IPS-18a (cell line): ENCODE results near the gene TUBA1C.

Experiments
- H3K27ac ChIP-seq: one replicate; pipeline ENCODE4 v1.5.1; 2013; ENCODE audit warnings: low read length
- H3K27me3 ChIP-seq: one replicate; pipeline ENCODE4 v1.6.1; 2013; ENCODE audit warnings: mild to moderate bottlenecking, low read length; ENCODE audit not compliant: control insufficient read depth, insufficient read depth
- H3K36me3 ChIP-seq: one replicate; pipeline ENCODE4 v1.6.1; 2013; ENCODE audit warnings: low read depth, low read length; ENCODE audit not compliant: control insufficient read depth
- H3K4me1 ChIP-seq: one replicate; pipeline ENCODE4 v1.6.1; 2013; ENCODE audit warnings: low read depth, low read length; ENCODE audit not compliant: control insufficient read depth
- H3K4me3 ChIP-seq: one replicate; pipeline ENCODE4 v1.5.1; 2013; ENCODE audit warnings: low read length
- H3K9ac ChIP-seq: one replicate; pipeline ENCODE4 v1.6.1; 2013; ENCODE audit warnings: mild to moderate bottlenecking, low read length, moderate library complexity
- H3K9me3 ChIP-seq: one replicate; pipeline ENCODE4 v1.6.1; 2013; ENCODE audit warnings: low read depth, low read length; ENCODE audit not compliant: control insufficient read depth

Gene TUBA1C

GRCh38 chr12:49288412-49288853 lies 23.6 kb downstream of the TUBA1C start:
- H3K4me1 ChIP-seq, result peaks cover 6% of the 10 kb centered on the region
- no peak overlapping the region for H3K27ac ChIP-seq
- H3K9ac ChIP-seq, result no peak overlapping the region
- H3K4me3 ChIP-seq, result no peak overlapping the region
- peaks cover 39% of the 10 kb centered on the region for H3K27me3 ChIP-seq
- H3K36me3 ChIP-seq, result no peaks in the 10 kb centered on the region
- no peaks in the 10 kb centered on the region for H3K9me3 ChIP-seq

- Histone ChIP-seq H3K27ac (no peak overlapping the region), H3K9me3 (no peaks in the 10 kb centered on the region), H3K27me3 (peaks cover 45% of the 10 kb centered on the region), H3K9ac (no peak overlapping the region), H3K4me3 (no peak overlapping the region), H3K4me1 (peaks cover 8% of the 10 kb centered on the region), H3K36me3 (no peaks in the 10 kb centered on the region)
These were observed 24.2 kb downstream of the TUBA1C start for GRCh38 chr12:49288922-49289555.

- H3K9ac ChIP-seq, result no peak overlapping the region
- peaks cover 74% of the 10 kb centered on the region for H3K27me3 ChIP-seq
- no peak overlapping the region for H3K4me3 ChIP-seq
- no peak overlapping the region for H3K27ac ChIP-seq
- H3K36me3 ChIP-seq, result no peaks in the 10 kb centered on the region
- H3K4me1 ChIP-seq, result peaks cover 14% of the 10 kb centered on the region
- H3K9me3 ChIP-seq, result no peaks in the 10 kb centered on the region
These were observed 27.8 kb downstream of the TUBA1C start for GRCh38 chr12:49292729-49293055.

GRCh38 chr12:49293056-49293956 lies 28.4 kb downstream of the TUBA1C start:
- H3K4me3 ChIP-seq, result no peak overlapping the region
- peaks cover 14% of the 10 kb centered on the region for H3K4me1 ChIP-seq
- no peak overlapping the region for H3K9ac ChIP-seq
- no peaks in the 10 kb centered on the region for H3K9me3 ChIP-seq
- H3K27ac ChIP-seq, result no peak overlapping the region
- H3K36me3 ChIP-seq, result no peaks in the 10 kb centered on the region
- peaks cover 75% of the 10 kb centered on the region for H3K27me3 ChIP-seq

GRCh38 chr12:49294086-49294803 lies 29.4 kb downstream of the TUBA1C start:
- H3K9me3 ChIP-seq, result no peaks in the 10 kb centered on the region
- no peak overlapping the region for H3K27ac ChIP-seq
- H3K36me3 ChIP-seq, result no peaks in the 10 kb centered on the region
- peaks cover 75% of the 10 kb centered on the region for H3K27me3 ChIP-seq
- no peak overlapping the region for H3K9ac ChIP-seq
- no peak overlapping the region for H3K4me3 ChIP-seq
- peaks cover 14% of the 10 kb centered on the region for H3K4me1 ChIP-seq

- Histone ChIP-seq H3K27me3 (peaks cover 74% of the 10 kb centered on the region), H3K27ac (no peak overlapping the region), H3K4me1 (peaks cover 14% of the 10 kb centered on the region), H3K9ac (no peak overlapping the region), H3K36me3 (no peaks in the 10 kb centered on the region), H3K4me3 (no peak overlapping the region), H3K9me3 (no peaks in the 10 kb centered on the region)
These were observed 29.9 kb downstream of the TUBA1C start for GRCh38 chr12:49294804-49295081.

GRCh38 chr12:49295082-49295936 lies 30.4 kb downstream of the TUBA1C start, which contains the start of gene PRPH:
PRPH (plus strand) TSS chr12:49295147; CDS start chr12:49295201, 54 bp downstream.
- Histone ChIP-seq H3K27me3 (peaks cover 74% of the 10 kb centered on the region), H3K9me3 (no peaks in the 10 kb centered on the region), H3K36me3 (no peaks in the 10 kb centered on the region), H3K4me3 (peak within 1 kb of the TSS; percentile 22), H3K27ac (no peak within 1 kb of the TSS), H3K4me1 (peaks cover 14% of the 10 kb centered on the region), H3K9ac (no peak within 1 kb of the TSS)

- H3K9me3 ChIP-seq, result no peaks in the 10 kb centered on the region
- H3K27ac ChIP-seq, result no peak overlapping the region
- no peak overlapping the region for H3K9ac ChIP-seq
- H3K36me3 ChIP-seq, result no peaks in the 10 kb centered on the region
- peaks cover 74% of the 10 kb centered on the region for H3K27me3 ChIP-seq
- peak overlapping the region; percentile 46 for H3K4me3 ChIP-seq
- H3K4me1 ChIP-seq, result peaks cover 14% of the 10 kb centered on the region
These were observed 31.4 kb downstream of the TUBA1C start for GRCh38 chr12:49296034-49296835.

GRCh38 chr12:49296836-49297694 lies 32.2 kb downstream of the TUBA1C start:
- H3K27ac ChIP-seq, result no peak overlapping the region
- H3K4me3 ChIP-seq, result peak overlapping the region; percentile 48
- H3K9me3 ChIP-seq, result no peaks in the 10 kb centered on the region
- H3K9ac ChIP-seq, result no peak overlapping the region
- H3K36me3 ChIP-seq, result no peaks in the 10 kb centered on the region
- peaks cover 14% of the 10 kb centered on the region for H3K4me1 ChIP-seq
- H3K27me3 ChIP-seq, result peaks cover 75% of the 10 kb centered on the region

GRCh38 chr12:49297695-49298060 lies 32.8 kb downstream of the TUBA1C start:
- H3K27me3 ChIP-seq, result peaks cover 69% of the 10 kb centered on the region
- H3K36me3 ChIP-seq, result no peaks in the 10 kb centered on the region
- peak overlapping the region; percentile 48 for H3K4me3 ChIP-seq
- peaks cover 14% of the 10 kb centered on the region for H3K4me1 ChIP-seq
- no peak overlapping the region for H3K9ac ChIP-seq
- H3K9me3 ChIP-seq, result no peaks in the 10 kb centered on the region
- H3K27ac ChIP-seq, result no peak overlapping the region
